ENCODE results near the gene PSMB3. TPM values are rescaled to one million over a fixed set of nuclear protein-coding genes. Genes with fewer than 3 reads are reported as not detected.

Gene PSMB3
- total and polyA plus RNA-seq, 9 of the 15 experiments (the other 6 are each of a cell fraction or from before 2014, with no cell fraction given) = 460 to 2,775 (median 574) TPM

DNA sequence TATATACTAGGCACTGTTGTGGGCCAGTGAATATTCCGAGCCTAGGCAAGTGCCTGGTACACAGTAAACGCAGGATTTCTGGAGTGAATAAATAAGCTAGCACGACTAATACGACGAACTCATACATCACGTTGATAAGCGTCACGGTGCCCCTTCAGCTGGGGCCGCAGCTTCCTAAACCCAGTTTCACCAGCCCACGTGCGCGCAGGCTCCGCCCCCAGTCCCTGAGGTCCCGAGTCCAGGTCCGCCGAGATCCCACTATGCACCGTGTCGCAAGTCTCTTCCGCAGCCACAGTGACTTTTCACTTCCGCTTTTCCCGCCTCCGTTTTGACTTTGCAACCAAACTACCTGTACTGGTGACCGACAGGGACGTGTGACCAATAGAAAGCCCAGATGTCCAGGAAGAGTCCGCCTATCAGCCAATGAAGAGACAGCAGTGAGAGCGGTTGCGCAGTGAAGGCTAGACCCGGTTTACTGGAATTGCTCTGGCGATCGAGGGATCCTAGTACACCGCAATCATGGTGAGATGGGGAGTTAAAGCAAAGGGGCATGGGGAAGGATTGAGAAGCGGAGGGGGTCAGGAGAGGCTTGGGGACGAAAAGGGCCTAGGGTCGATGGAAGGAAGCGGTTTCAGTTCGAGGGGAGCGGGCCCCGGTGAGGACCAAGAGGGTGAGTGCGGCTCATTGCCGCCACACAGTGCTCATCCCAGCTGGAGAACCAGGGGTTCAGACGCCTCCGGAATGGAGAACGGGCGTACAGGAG, at the start of gene PSMB3 (continued):
- TF ChIP-seq HDGF (IDR thresholded peaks at IDR 0.05) (no peak), POLR2AphosphoS5 (IDR thresholded peaks at IDR 0.05; ENCODE audit: control insufficient read depth, insufficient read depth, low read depth, low read length) (no peak), TARDBP (IDR thresholded peaks at IDR 0.05) (0 out of 2 replicates have a peak, but pooled peaks have one; percentile 31), NR2F6 (CRISPR knock-in tag; IDR thresholded peaks at IDR 0.05) (no peak), HMG20B (CRISPR knock-in tag; IDR thresholded peaks at IDR 0.05) (no peak), ZNF133 (CRISPR knock-in tag; IDR thresholded peaks at IDR 0.05) (0 out of 2 replicates have a peak, but pooled peaks have one; percentile 19), TAF1 (IDR thresholded peaks at IDR 0.05; ENCODE audit: control insufficient read depth, extremely low read depth, insufficient read depth, low read length, severe bottlenecking) (peak; percentile 43), NEUROD1 (IDR thresholded peaks at IDR 0.05; ENCODE audit: borderline replicate concordance, low read depth, low read length, partially characterized antibody) (peak; percentile 97), CXXC5 (CRISPR knock-in tag; IDR thresholded peaks at IDR 0.05) (peak; percentile 9; the same call in 1 of the 2 replicates), NCOA2 (IDR thresholded peaks at IDR 0.05; ENCODE audit: partially characterized antibody in 2 of 2) (no peak), HIVEP1 (CRISPR knock-in tag; IDR thresholded peaks at IDR 0.05) (no peak), CHD2 (IDR thresholded peaks at IDR 0.05; ENCODE audit: low read depth, low read length) (peak; percentile 84), SRSF3 (IDR thresholded peaks at IDR 0.05; ENCODE audit: insufficient read depth, low read length) (no peak)
- TF ChIP-seq, protein P1, sequence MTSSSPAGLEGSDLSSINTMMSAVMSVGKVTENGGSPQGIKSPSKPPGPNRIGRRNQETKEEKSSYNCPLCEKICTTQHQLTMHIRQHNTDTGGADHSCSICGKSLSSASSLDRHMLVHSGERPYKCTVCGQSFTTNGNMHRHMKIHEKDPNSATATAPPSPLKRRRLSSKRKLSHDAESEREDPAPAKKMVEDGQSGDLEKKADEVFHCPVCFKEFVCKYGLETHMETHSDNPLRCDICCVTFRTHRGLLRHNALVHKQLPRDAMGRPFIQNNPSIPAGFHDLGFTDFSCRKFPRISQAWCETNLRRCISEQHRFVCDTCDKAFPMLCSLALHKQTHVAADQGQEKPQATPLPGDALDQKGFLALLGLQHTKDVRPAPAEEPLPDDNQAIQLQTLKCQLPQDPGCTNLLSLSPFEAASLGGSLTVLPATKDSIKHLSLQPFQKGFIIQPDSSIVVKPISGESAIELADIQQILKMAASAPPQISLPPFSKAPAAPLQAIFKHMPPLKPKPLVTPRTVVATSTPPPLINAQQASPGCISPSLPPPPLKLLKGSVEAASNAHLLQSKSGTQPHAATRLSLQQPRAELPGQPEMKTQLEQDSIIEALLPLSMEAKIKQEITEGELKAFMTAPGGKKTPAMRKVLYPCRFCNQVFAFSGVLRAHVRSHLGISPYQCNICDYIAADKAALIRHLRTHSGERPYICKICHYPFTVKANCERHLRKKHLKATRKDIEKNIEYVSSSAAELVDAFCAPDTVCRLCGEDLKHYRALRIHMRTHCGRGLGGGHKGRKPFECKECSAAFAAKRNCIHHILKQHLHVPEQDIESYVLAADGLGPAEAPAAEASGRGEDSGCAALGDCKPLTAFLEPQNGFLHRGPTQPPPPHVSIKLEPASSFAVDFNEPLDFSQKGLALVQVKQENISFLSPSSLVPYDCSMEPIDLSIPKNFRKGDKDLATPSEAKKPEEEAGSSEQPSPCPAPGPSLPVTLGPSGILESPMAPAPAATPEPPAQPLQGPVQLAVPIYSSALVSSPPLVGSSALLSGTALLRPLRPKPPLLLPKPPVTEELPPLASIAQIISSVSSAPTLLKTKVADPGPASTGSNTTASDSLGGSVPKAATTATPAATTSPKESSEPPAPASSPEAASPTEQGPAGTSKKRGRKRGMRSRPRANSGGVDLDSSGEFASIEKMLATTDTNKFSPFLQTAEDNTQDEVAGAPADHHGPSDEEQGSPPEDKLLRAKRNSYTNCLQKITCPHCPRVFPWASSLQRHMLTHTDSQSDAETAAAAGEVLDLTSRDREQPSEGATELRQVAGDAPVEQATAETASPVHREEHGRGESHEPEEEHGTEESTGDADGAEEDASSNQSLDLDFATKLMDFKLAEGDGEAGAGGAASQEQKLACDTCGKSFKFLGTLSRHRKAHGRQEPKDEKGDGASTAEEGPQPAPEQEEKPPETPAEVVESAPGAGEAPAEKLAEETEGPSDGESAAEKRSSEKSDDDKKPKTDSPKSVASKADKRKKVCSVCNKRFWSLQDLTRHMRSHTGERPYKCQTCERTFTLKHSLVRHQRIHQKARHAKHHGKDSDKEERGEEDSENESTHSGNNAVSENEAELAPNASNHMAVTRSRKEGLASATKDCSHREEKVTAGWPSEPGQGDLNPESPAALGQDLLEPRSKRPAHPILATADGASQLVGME (CRISPR knock-in tag; IDR thresholded peaks at IDR 0.05) = peak; percentile 36; the same call in 1 of the 2 replicates
- TF ChIP-seq, protein P2, sequence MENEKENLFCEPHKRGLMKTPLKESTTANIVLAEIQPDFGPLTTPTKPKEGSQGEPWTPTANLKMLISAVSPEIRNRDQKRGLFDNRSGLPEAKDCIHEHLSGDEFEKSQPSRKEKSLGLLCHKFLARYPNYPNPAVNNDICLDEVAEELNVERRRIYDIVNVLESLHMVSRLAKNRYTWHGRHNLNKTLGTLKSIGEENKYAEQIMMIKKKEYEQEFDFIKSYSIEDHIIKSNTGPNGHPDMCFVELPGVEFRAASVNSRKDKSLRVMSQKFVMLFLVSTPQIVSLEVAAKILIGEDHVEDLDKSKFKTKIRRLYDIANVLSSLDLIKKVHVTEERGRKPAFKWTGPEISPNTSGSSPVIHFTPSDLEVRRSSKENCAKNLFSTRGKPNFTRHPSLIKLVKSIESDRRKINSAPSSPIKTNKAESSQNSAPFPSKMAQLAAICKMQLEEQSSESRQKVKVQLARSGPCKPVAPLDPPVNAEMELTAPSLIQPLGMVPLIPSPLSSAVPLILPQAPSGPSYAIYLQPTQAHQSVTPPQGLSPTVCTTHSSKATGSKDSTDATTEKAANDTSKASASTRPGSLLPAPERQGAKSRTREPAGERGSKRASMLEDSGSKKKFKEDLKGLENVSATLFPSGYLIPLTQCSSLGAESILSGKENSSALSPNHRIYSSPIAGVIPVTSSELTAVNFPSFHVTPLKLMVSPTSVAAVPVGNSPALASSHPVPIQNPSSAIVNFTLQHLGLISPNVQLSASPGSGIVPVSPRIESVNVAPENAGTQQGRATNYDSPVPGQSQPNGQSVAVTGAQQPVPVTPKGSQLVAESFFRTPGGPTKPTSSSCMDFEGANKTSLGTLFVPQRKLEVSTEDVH (IDR thresholded peaks at IDR 0.05; ENCODE audit: low read depth, partially characterized antibody) = peak; percentile 96
- TF ChIP-seq, protein P3, sequence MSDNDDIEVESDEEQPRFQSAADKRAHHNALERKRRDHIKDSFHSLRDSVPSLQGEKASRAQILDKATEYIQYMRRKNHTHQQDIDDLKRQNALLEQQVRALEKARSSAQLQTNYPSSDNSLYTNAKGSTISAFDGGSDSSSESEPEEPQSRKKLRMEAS (CRISPR knock-in tag; IDR thresholded peaks at IDR 0.05) = peak; percentile 94
- TF ChIP-seq, protein P4, sequence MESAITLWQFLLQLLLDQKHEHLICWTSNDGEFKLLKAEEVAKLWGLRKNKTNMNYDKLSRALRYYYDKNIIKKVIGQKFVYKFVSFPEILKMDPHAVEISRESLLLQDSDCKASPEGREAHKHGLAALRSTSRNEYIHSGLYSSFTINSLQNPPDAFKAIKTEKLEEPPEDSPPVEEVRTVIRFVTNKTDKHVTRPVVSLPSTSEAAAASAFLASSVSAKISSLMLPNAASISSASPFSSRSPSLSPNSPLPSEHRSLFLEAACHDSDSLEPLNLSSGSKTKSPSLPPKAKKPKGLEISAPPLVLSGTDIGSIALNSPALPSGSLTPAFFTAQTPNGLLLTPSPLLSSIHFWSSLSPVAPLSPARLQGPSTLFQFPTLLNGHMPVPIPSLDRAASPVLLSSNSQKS (CRISPR knock-in tag; IDR thresholded peaks at IDR 0.05) = no peak; the same call in 1 of the 2 replicates

Measured in K562 (cell line).